ENCODE measurements around the gene NT5M.

Gene NT5M

GRCh38 chr17:17361543-17361866 is 58.3 kb downstream of the NT5M start:
- Histone ChIP-seq H3K36me3 (ENCODE audit: control insufficient read depth, low read depth, low read length) (no peaks in the 10 kb centered on the region), H3K4me1 (ENCODE audit: control insufficient read depth, low read depth, low read length) (no peaks in the 10 kb centered on the region), H3K27me3 (ENCODE audit: control insufficient read depth, insufficient read depth, low read length) (no peaks in the 10 kb centered on the region), H3K9me3 (ENCODE audit: control insufficient read depth, low read depth, low read length) (peaks cover 4% of the 10 kb centered on the region), H3K4me3 (ENCODE audit: low read length) (no peak overlapping the region), H3K9ac (ENCODE audit: low read length) (no peak overlapping the region), H3K27ac (ENCODE audit: low read length) (no peak overlapping the region)

- Histone ChIP-seq H3K4me1 (ENCODE audit: control insufficient read depth, low read depth, low read length) (no peaks in the 10 kb centered on the region), H3K9ac (ENCODE audit: low read length) (no peak overlapping the region), H3K27ac (ENCODE audit: low read length) (no peak overlapping the region)
These were observed 58.8 kb downstream of the NT5M start for GRCh38 chr17:17361867-17362539.

GRCh38 chr17:17362540-17362930 is 59.4 kb downstream of the NT5M start:
- no peak overlapping the region for H3K9ac ChIP-seq (ENCODE audit: low read length)
- H3K4me1 ChIP-seq (ENCODE audit: control insufficient read depth, low read depth, low read length): no peaks in the 10 kb centered on the region
- H3K4me3 ChIP-seq (ENCODE audit: low read length): no peak overlapping the region
- H3K27ac ChIP-seq (ENCODE audit: low read length): no peak overlapping the region
- no peaks in the 10 kb centered on the region for H3K27me3 ChIP-seq (ENCODE audit: control insufficient read depth, insufficient read depth, low read length)
- H3K9me3 ChIP-seq (ENCODE audit: control insufficient read depth, low read depth, low read length): peaks cover 4% of the 10 kb centered on the region
- no peaks in the 10 kb centered on the region for H3K36me3 ChIP-seq (ENCODE audit: control insufficient read depth, low read depth, low read length)

More at GRCh38 chr17:17361867-17362539, 58.8 kb downstream of the NT5M start:
- Histone ChIP-seq H3K27me3 (ENCODE audit: control insufficient read depth, insufficient read depth, low read length) (no peaks in the 10 kb centered on the region), H3K36me3 (ENCODE audit: control insufficient read depth, low read depth, low read length) (no peaks in the 10 kb centered on the region), H3K9me3 (ENCODE audit: control insufficient read depth, low read depth, low read length) (peaks cover 4% of the 10 kb centered on the region), H3K4me3 (ENCODE audit: low read length) (no peak overlapping the region)

GRCh38 chr17:17363638-17364337 is 60.6 kb downstream of the NT5M start:
- Histone ChIP-seq H3K27ac (ENCODE audit: low read length) (no peak overlapping the region), H3K27me3 (ENCODE audit: control insufficient read depth, insufficient read depth, low read length) (no peaks in the 10 kb centered on the region), H3K9ac (ENCODE audit: low read length) (no peak overlapping the region), H3K4me1 (ENCODE audit: control insufficient read depth, low read depth, low read length) (no peaks in the 10 kb centered on the region), H3K4me3 (ENCODE audit: low read length) (no peak overlapping the region), H3K36me3 (ENCODE audit: control insufficient read depth, low read depth, low read length) (no peaks in the 10 kb centered on the region), H3K9me3 (ENCODE audit: control insufficient read depth, low read depth, low read length) (peaks cover 4% of the 10 kb centered on the region)

- Histone ChIP-seq H3K9me3 (ENCODE audit: control insufficient read depth, low read depth, low read length) (peaks cover 4% of the 10 kb centered on the region), H3K4me1 (ENCODE audit: control insufficient read depth, low read depth, low read length) (no peaks in the 10 kb centered on the region), H3K4me3 (ENCODE audit: low read length) (no peak overlapping the region), H3K27ac (ENCODE audit: low read length) (no peak overlapping the region), H3K9ac (ENCODE audit: low read length) (no peak overlapping the region), H3K36me3 (ENCODE audit: control insufficient read depth, low read depth, low read length) (no peaks in the 10 kb centered on the region), H3K27me3 (ENCODE audit: control insufficient read depth, insufficient read depth, low read length) (no peaks in the 10 kb centered on the region)
These were observed 61.1 kb downstream of the NT5M start for GRCh38 chr17:17364338-17364667.

- H3K4me1 ChIP-seq (ENCODE audit: control insufficient read depth, low read depth, low read length): no peaks in the 10 kb centered on the region
- H3K27me3 ChIP-seq (ENCODE audit: control insufficient read depth, insufficient read depth, low read length): no peaks in the 10 kb centered on the region
- no peak overlapping the region for H3K4me3 ChIP-seq (ENCODE audit: low read length)
- H3K36me3 ChIP-seq (ENCODE audit: control insufficient read depth, low read depth, low read length): no peaks in the 10 kb centered on the region
- no peaks in the 10 kb centered on the region for H3K9me3 ChIP-seq (ENCODE audit: control insufficient read depth, low read depth, low read length)
- H3K27ac ChIP-seq (ENCODE audit: low read length): no peak overlapping the region
- no peak overlapping the region for H3K9ac ChIP-seq (ENCODE audit: low read length)
These were observed 62.4 kb downstream of the NT5M start for GRCh38 chr17:17365476-17366110.

GRCh38 chr17:17366235-17366634 is 63.1 kb downstream of the NT5M start:
- no peaks in the 10 kb centered on the region for H3K9me3 ChIP-seq (ENCODE audit: control insufficient read depth, low read depth, low read length)
- no peak overlapping the region for H3K27ac ChIP-seq (ENCODE audit: low read length)
- no peaks in the 10 kb centered on the region for H3K27me3 ChIP-seq (ENCODE audit: control insufficient read depth, insufficient read depth, low read length)
- H3K4me3 ChIP-seq (ENCODE audit: low read length): no peak overlapping the region
- no peaks in the 10 kb centered on the region for H3K4me1 ChIP-seq (ENCODE audit: control insufficient read depth, low read depth, low read length)
- no peak overlapping the region for H3K9ac ChIP-seq (ENCODE audit: low read length)
- no peaks in the 10 kb centered on the region for H3K36me3 ChIP-seq (ENCODE audit: control insufficient read depth, low read depth, low read length)

GRCh38 chr17:17366941-17367875 is 64.0 kb downstream of the NT5M start:
- Histone ChIP-seq H3K4me3 (ENCODE audit: low read length) (no peak overlapping the region), H3K9me3 (ENCODE audit: control insufficient read depth, low read depth, low read length) (no peaks in the 10 kb centered on the region), H3K27me3 (ENCODE audit: control insufficient read depth, insufficient read depth, low read length) (no peaks in the 10 kb centered on the region), H3K4me1 (ENCODE audit: control insufficient read depth, low read depth, low read length) (no peaks in the 10 kb centered on the region), H3K27ac (ENCODE audit: low read length) (no peak overlapping the region), H3K9ac (ENCODE audit: low read length) (no peak overlapping the region), H3K36me3 (ENCODE audit: control insufficient read depth, low read depth, low read length) (no peaks in the 10 kb centered on the region)

- no peaks in the 10 kb centered on the region for H3K9me3 ChIP-seq (ENCODE audit: control insufficient read depth, low read depth, low read length)
- H3K36me3 ChIP-seq (ENCODE audit: control insufficient read depth, low read depth, low read length): no peaks in the 10 kb centered on the region
- H3K27me3 ChIP-seq (ENCODE audit: control insufficient read depth, insufficient read depth, low read length): no peaks in the 10 kb centered on the region
These were observed 64.8 kb downstream of the NT5M start for GRCh38 chr17:17367931-17368330.

GRCh38 chr17:17370711-17371110 is 67.5 kb downstream of the NT5M start:
- Histone ChIP-seq H3K9me3 (ENCODE audit: control insufficient read depth, low read depth, low read length) (no peaks in the 10 kb centered on the region), H3K27ac (ENCODE audit: low read length) (no peak overlapping the region), H3K4me3 (ENCODE audit: low read length) (no peak overlapping the region), H3K4me1 (ENCODE audit: control insufficient read depth, low read depth, low read length) (no peaks in the 10 kb centered on the region), H3K9ac (ENCODE audit: low read length) (no peak overlapping the region), H3K27me3 (ENCODE audit: control insufficient read depth, insufficient read depth, low read length) (no peaks in the 10 kb centered on the region), H3K36me3 (ENCODE audit: control insufficient read depth, low read depth, low read length) (no peaks in the 10 kb centered on the region)

More at GRCh38 chr17:17367931-17368330, 64.8 kb downstream of the NT5M start:
- Histone ChIP-seq H3K9ac (ENCODE audit: low read length) (no peak overlapping the region), H3K4me1 (ENCODE audit: control insufficient read depth, low read depth, low read length) (no peaks in the 10 kb centered on the region), H3K4me3 (ENCODE audit: low read length) (no peak overlapping the region), H3K27ac (ENCODE audit: low read length) (no peak overlapping the region)

- H3K36me3 ChIP-seq (ENCODE audit: control insufficient read depth, low read depth, low read length): no peaks in the 10 kb centered on the region
- no peak overlapping the region for H3K4me3 ChIP-seq (ENCODE audit: low read length)
- no peaks in the 10 kb centered on the region for H3K9me3 ChIP-seq (ENCODE audit: control insufficient read depth, low read depth, low read length)
- H3K27ac ChIP-seq (ENCODE audit: low read length): no peak overlapping the region
- no peaks in the 10 kb centered on the region for H3K4me1 ChIP-seq (ENCODE audit: control insufficient read depth, low read depth, low read length)
- H3K9ac ChIP-seq (ENCODE audit: low read length): no peak overlapping the region
- H3K27me3 ChIP-seq (ENCODE audit: control insufficient read depth, insufficient read depth, low read length): no peaks in the 10 kb centered on the region
These were observed 69.8 kb downstream of the NT5M start for GRCh38 chr17:17372856-17373520.

Measured in iPS-18a (cell line).